Measurements from ENCODE around the gene ARL15. TPM values are rescaled to one million over a fixed set of nuclear protein-coding genes. Genes with fewer than 3 reads are reported as not detected.

The ARL15 gene
- total RNA-seq, 1 experiment from 2014 or later = 13.0 TPM

- Mint-ChIP-seq H3K4me3 (no peak overlapping the region), H3K4me1 (peaks cover 5% of the 10 kb centered on the region in 2 experiments; a peak in 2 of 4 replicates), H3K9me3 (no peaks in the 10 kb centered on the region), H3K27ac (no peak overlapping the region), H3K36me3 (ENCODE audit: insufficient read depth in 1 of 3, low read depth in 3 of 3) (no peaks in the 10 kb centered on the region), H3K27me3 (ENCODE audit: low read depth) (no peaks in the 10 kb centered on the region)
- Histone ChIP-seq H3K4me2 (ENCODE audit: insufficient read depth, insufficient read length, low read length) (no peak overlapping the region), H3K56ac (ENCODE audit: insufficient read length, low read depth, low read length) (no peak overlapping the region), H2BK15ac (ENCODE audit: low read depth, low read length) (no peak overlapping the region), H3K18ac (ENCODE audit: insufficient read length, low read depth, low read length) (no peak overlapping the region), H4K8ac (replicated peaks; ENCODE audit: insufficient read length, low read depth, low read length) (no peak overlapping the region), H2BK20ac (ENCODE audit: low read depth, low read length, poor library complexity, severe bottlenecking) (no peak overlapping the region), H3K4me1 (ENCODE audit: insufficient read depth, low read length) (no peaks in the 10 kb centered on the region), H3K79me2 (ENCODE audit: insufficient read depth, low read length) (no peaks in the 10 kb centered on the region), H3K9me3 (ENCODE audit: control insufficient read depth, low read depth, low read length) (no peaks in the 10 kb centered on the region), H3K23ac (ENCODE audit: insufficient read length, low read depth, low read length) (no peak overlapping the region), H2BK5ac (ENCODE audit: insufficient read length, low read length) (no peak overlapping the region), H4K20me1 (ENCODE audit: control insufficient read depth, insufficient read depth, insufficient read length) (no peaks in the 10 kb centered on the region), H3K79me1 (ENCODE audit: insufficient read depth, low read depth, low read length, poor library complexity, severe bottlenecking) (no peaks in the 10 kb centered on the region), H3K9ac (ENCODE audit: extremely low read depth, insufficient read length, low read length) (no peak overlapping the region), H3K23me2 (ENCODE audit: insufficient read length, low read depth, low read length, poor library complexity, severe bottlenecking) (no peaks in the 10 kb centered on the region), H3K27me3 (ENCODE audit: insufficient read depth, low read length) (no peaks in the 10 kb centered on the region), H2AK5ac (ENCODE audit: insufficient read length, low read length) (no peak overlapping the region), H3K4ac (ENCODE audit: low read depth, low read length) (no peak overlapping the region), H2AFZ (ENCODE audit: low read length) (no peak overlapping the region), H3K14ac (ENCODE audit: insufficient read depth, low read length) (no peak overlapping the region), H4K5ac (ENCODE audit: insufficient read length, low read depth, low read length) (no peak overlapping the region), H3K27ac (ENCODE audit: insufficient read length, low read depth, low read length) (no peak overlapping the region), H2BK120ac (ENCODE audit: low read depth, low read length, poor library complexity, severe bottlenecking) (no peak overlapping the region), H4K91ac (ENCODE audit: insufficient read length, low read depth, low read length) (no peak overlapping the region), H2BK12ac (ENCODE audit: insufficient read length, low read depth, low read length) (no peak overlapping the region), H3T11ph (ENCODE audit: low read length) (no peak overlapping the region)
- WGBS (ENCODE audit: extremely low coverage, insufficient read length, low lambda C conversion rate) = no CpG with 5 or more reads among the region's 2 CpGs
- TF ChIP-seq CTCF (conservative IDR thresholded peaks at IDR 0.05) = peak; percentile 74
- no peak for DNase-seq
These were observed 76.0 kb downstream of the ARL15 start for GRCh38 chr5:54234304-54234933.
